NCI-H1048 (cell line): ENCODE data around the gene TIRAP.

ENCODE experiments used
- DNase-seq: peaks from one replicate; lab custom pipeline; 2025; lab: John Stamatoyannopoulos, UW

Gene TIRAP

GRCh38 chr11:126327281-126328000 lies 44.5 kb downstream of the TIRAP start:
- DNase-seq: no peak

- no peak for DNase-seq
These were observed 45.1 kb downstream of the TIRAP start for GRCh38 chr11:126328001-126328390.

GRCh38 chr11:126328444-126328843 lies 45.6 kb downstream of the TIRAP start:
- DNase-seq: no peak

GRCh38 chr11:126328938-126329643 lies 46.2 kb downstream of the TIRAP start:
- DNase-seq: no peak

GRCh38 chr11:126329644-126330211 lies 46.8 kb downstream of the TIRAP start:
- DNase-seq: no peak

- no peak for DNase-seq
These were observed 48.4 kb downstream of the TIRAP start for GRCh38 chr11:126331286-126331685.

GRCh38 chr11:126332221-126332711 lies 49.4 kb downstream of the TIRAP start:
- no peak for DNase-seq

- no peak for DNase-seq
These were observed 50.2 kb downstream of the TIRAP start for GRCh38 chr11:126333142-126333541.

GRCh38 chr11:126334659-126335462 lies 52.0 kb downstream of the TIRAP start:
- no peak for DNase-seq

GRCh38 chr11:126335463-126335760 lies 52.5 kb downstream of the TIRAP start:
- DNase-seq: no peak

- DNase-seq: no peak
These were observed 53.2 kb downstream of the TIRAP start for GRCh38 chr11:126336138-126336541.

GRCh38 chr11:126336671-126337101 lies 53.8 kb downstream of the TIRAP start:
- DNase-seq: no peak

- no peak for DNase-seq
These were observed 54.2 kb downstream of the TIRAP start for GRCh38 chr11:126337126-126337473.

- DNase-seq: no peak
These were observed 54.8 kb downstream of the TIRAP start for GRCh38 chr11:126337474-126338241.

GRCh38 chr11:126338346-126339055 lies 55.6 kb downstream of the TIRAP start:
- no peak for DNase-seq

GRCh38 chr11:126339073-126339862 lies 56.4 kb downstream of the TIRAP start:
- no peak for DNase-seq

GRCh38 chr11:126339863-126340434 lies 57.1 kb downstream of the TIRAP start:
- no peak for DNase-seq

- no peak for DNase-seq
These were observed 58.2 kb downstream of the TIRAP start for GRCh38 chr11:126340960-126341606.

GRCh38 chr11:126341760-126342161 lies 58.9 kb downstream of the TIRAP start:
- no peak for DNase-seq
